Amygdala (tissue), 56 donors: ENCODE data around the gene CZIB.

Experiments
- DNase-seq, 56 donors: peaks; one replicate each; lab custom pipeline; 2025; lab: John Stamatoyannopoulos, UW

The CZIB gene

GRCh38 chr1:53220171-53220961 is at the start of gene CZIB:
CZIB (minus strand) TSS chr1:53220634; CDS start chr1:53220575, 59 bp downstream.
- DNase-seq = peak; percentile 36 to 98 (median 86)

GRCh38 chr1:53270107-53270506 is 49.7 kb upstream of the CZIB start:
- no peak for DNase-seq

GRCh38 chr1:53267761-53268160 is 47.3 kb upstream of the CZIB start:
- DNase-seq = no peak

GRCh38 chr1:53266038-53266437 is 45.6 kb upstream of the CZIB start:
- DNase-seq = no peak

GRCh38 chr1:53265581-53265980 is 45.1 kb upstream of the CZIB start:
- DNase-seq = no peak

- DNase-seq = no peak
These were observed 43.6 kb upstream of the CZIB start for GRCh38 chr1:53264048-53264447.

GRCh38 chr1:53262000-53262399 is 41.6 kb upstream of the CZIB start:
- no peak for DNase-seq

- no peak for DNase-seq
These were observed 40.3 kb upstream of the CZIB start for GRCh38 chr1:53260631-53261247.

- DNase-seq = no peak
These were observed 39.5 kb upstream of the CZIB start for GRCh38 chr1:53259932-53260331.

GRCh38 chr1:53258216-53258615 is 37.8 kb upstream of the CZIB start:
- DNase-seq = no peak

GRCh38 chr1:53257454-53258081 is 37.1 kb upstream of the CZIB start:
- no peak for DNase-seq

- no peak for DNase-seq
These were observed 36.3 kb upstream of the CZIB start for GRCh38 chr1:53256511-53257453.

GRCh38 chr1:53255031-53255430 is 34.6 kb upstream of the CZIB start:
- DNase-seq = no peak

- no peak for DNase-seq
These were observed 33.7 kb upstream of the CZIB start for GRCh38 chr1:53254011-53254640.

- no peak for DNase-seq
These were observed 29.9 kb upstream of the CZIB start for GRCh38 chr1:53250325-53250724.

- peak in 2 of 56 donors; percentile 3 to 8 for DNase-seq
These were observed 29.3 kb upstream of the CZIB start for GRCh38 chr1:53249706-53250105.

- no peak for DNase-seq
These were observed 26.1 kb upstream of the CZIB start for GRCh38 chr1:53246261-53247134.

GRCh38 chr1:53244141-53244540 is 23.7 kb upstream of the CZIB start:
- DNase-seq = no peak

GRCh38 chr1:53242381-53242780 is 21.9 kb upstream of the CZIB start:
- DNase-seq = no peak
